ENCODE measurements around the gene OGFOD3. TPM values are rescaled to one million over a fixed set of nuclear protein-coding genes. Genes with fewer than 3 reads are reported as not detected.
A peak's percentile ranks its signal among the peaks of the same experiment; 100 is the strongest.

Gene OGFOD3
- total and polyA plus RNA-seq, 2 donors (not counting 3 experiments of a cell fraction or from before 2014, with no cell fraction given) = 31.7 to 34.8 TPM

GRCh38 chr17:82351713-82352488, 66.5 kb downstream of the OGFOD3 start:
- no peaks in the 10 kb centered on the region for H3K9me1 ChIP-seq (replicated peaks; ENCODE audit: control insufficient read depth, extremely low read depth, insufficient read depth, low read length)
- H3K9me3 ChIP-seq (replicated peaks; ENCODE audit: control insufficient read depth, insufficient read depth, low read length) = no peaks in the 10 kb centered on the region
- no peaks in the 10 kb centered on the region for H3K36me3 ChIP-seq (ENCODE audit: control insufficient read depth in 2 of 2, extremely low read depth in 1 of 2, insufficient read depth in 2 of 2, low read length in 2 of 2)
- no peaks in the 10 kb centered on the region for H4K20me1 ChIP-seq (replicated peaks; ENCODE audit: control insufficient read depth, extremely low read depth, insufficient read depth, low read length)
- peak; percentile 96 for FAIRE-seq
- no peak overlapping the region for H3K27ac ChIP-seq (ENCODE audit: insufficient read depth, low read depth, low read length)
- DNase-seq (ENCODE audit: low read depth, low spot score) = peak; percentile 85
- POLR2A ChIA-PET = interaction anchor here (0.7 kb wide), 1 partner anchor 390 kb away, joined by 4 read pairs; no protein-coding TSS in a partner anchor
- intact Hi-C loops (cut with micrococcal nuclease) = loop anchor here (1.0 to 2.0 kb wide), 5 partner anchors 62 to 423 kb away; no protein-coding TSS in a partner anchor
- BruUV-seq (replicated peaks) = no TSS peak
- H3K4me3 ChIP-seq (replicated peaks in 1 of 3; ENCODE audit: insufficient read depth in 1 of 3, low read depth in 1 of 3, low read length in 3 of 3) = no peak overlapping the region
- H3K27me3 ChIP-seq (ENCODE audit: control insufficient read depth in 2 of 2, insufficient read depth in 2 of 2, low read length in 2 of 2) = no peaks in the 10 kb centered on the region
- CTCF ChIA-PET = interaction anchor here (0.8 to 2.4 kb wide), 9 partner anchors 9 to 430 kb away, joined by 3 to 7 read pairs (median 5); no protein-coding TSS in a partner anchor
- TF ChIP-seq CTCF (IDR thresholded peaks at IDR 0.05; ENCODE audit: extremely low read depth in 1 of 2, insufficient read depth in 1 of 2, low read depth in 1 of 2, low read length in 2 of 2) (peak; percentile 93 to 96), MYC (IDR thresholded peaks at IDR 0.05; ENCODE audit: low read depth, low read length) (no peak)
- H3K4me1 ChIP-seq (ENCODE audit: control insufficient read depth, extremely low read depth, insufficient read depth, low read length) = no peaks in the 10 kb centered on the region
- no peaks in the 10 kb centered on the region for H3K79me2 ChIP-seq (ENCODE audit: control insufficient read depth, insufficient read depth, low read length)
- no peak overlapping the region for H3K4me2 ChIP-seq (ENCODE audit: insufficient read depth, low read length)
- dilution Hi-C loops (cut with MboI; ENCODE audit: extremely low pct_ligation_motif_present, low sequenced_read_pairs) = no loop called here
- no peak overlapping the region for H3K9ac ChIP-seq (replicated peaks; ENCODE audit: extremely low read depth, insufficient read depth, low read length)
- no peak overlapping the region for H2AFZ ChIP-seq (ENCODE audit: low read depth, low read length)

- H3K27me3 ChIP-seq (ENCODE audit: control insufficient read depth in 2 of 2, insufficient read depth in 2 of 2, low read length in 2 of 2) = no peaks in the 10 kb centered on the region
- no peaks in the 10 kb centered on the region for H3K79me2 ChIP-seq (ENCODE audit: control insufficient read depth, insufficient read depth, low read length)
- no peak for FAIRE-seq
- H3K36me3 ChIP-seq (ENCODE audit: control insufficient read depth in 2 of 2, extremely low read depth in 1 of 2, insufficient read depth in 2 of 2, low read length in 2 of 2) = no peaks in the 10 kb centered on the region
- intact Hi-C loops (cut with micrococcal nuclease) = loop anchor here (2.0 kb wide), 1 partner anchor 204 kb away; no protein-coding TSS in a partner anchor
- H3K4me2 ChIP-seq (ENCODE audit: insufficient read depth, low read length) = no peak overlapping the region
- POLR2A ChIA-PET = no interaction called here
- CTCF ChIA-PET = interaction anchor here (0.7 to 2.4 kb wide), 5 partner anchors 13 to 431 kb away, joined by 3 to 6 read pairs (median 4); no protein-coding TSS in a partner anchor
- no peak for DNase-seq (ENCODE audit: low read depth, low spot score)
- no peak overlapping the region for H3K9ac ChIP-seq (replicated peaks; ENCODE audit: extremely low read depth, insufficient read depth, low read length)
- H3K9me1 ChIP-seq (replicated peaks; ENCODE audit: control insufficient read depth, extremely low read depth, insufficient read depth, low read length) = no peaks in the 10 kb centered on the region
- H3K4me1 ChIP-seq (ENCODE audit: control insufficient read depth, extremely low read depth, insufficient read depth, low read length) = no peaks in the 10 kb centered on the region
- no peak overlapping the region for H2AFZ ChIP-seq (ENCODE audit: low read depth, low read length)
- BruUV-seq (replicated peaks) = no TSS peak
- dilution Hi-C loops (cut with MboI; ENCODE audit: extremely low pct_ligation_motif_present, low sequenced_read_pairs) = no loop called here
- H3K9me3 ChIP-seq (replicated peaks; ENCODE audit: control insufficient read depth, insufficient read depth, low read length) = no peaks in the 10 kb centered on the region
- no peak for TF ChIP-seq MAX (IDR thresholded peaks at IDR 0.05; ENCODE audit: insufficient read depth, insufficient read length)
- TF ChIP-seq CTCF (IDR thresholded peaks at IDR 0.05; ENCODE audit: extremely low read depth in 1 of 2, insufficient read depth in 1 of 2, low read depth in 1 of 2, low read length in 2 of 2) = no peak
- TF ChIP-seq JUN (IDR thresholded peaks at IDR 0.05; ENCODE audit: borderline replicate concordance, insufficient read depth, insufficient read length, low read depth) = no peak
- TF ChIP-seq FOS (IDR thresholded peaks at IDR 0.05; ENCODE audit: borderline replicate concordance, insufficient read depth, low read length) = no peak
- no peak for TF ChIP-seq MYC (IDR thresholded peaks at IDR 0.05; ENCODE audit: low read depth, low read length)
- no peaks in the 10 kb centered on the region for H4K20me1 ChIP-seq (replicated peaks; ENCODE audit: control insufficient read depth, extremely low read depth, insufficient read depth, low read length)
- no peak overlapping the region for H3K4me3 ChIP-seq (replicated peaks in 1 of 3; ENCODE audit: insufficient read depth in 1 of 3, low read depth in 1 of 3, low read length in 3 of 3)
- no peak overlapping the region for H3K27ac ChIP-seq (ENCODE audit: insufficient read depth, low read depth, low read length)
These were observed 67.1 kb downstream of the OGFOD3 start for GRCh38 chr17:82351254-82351712.

Measured in endothelial cell of umbilical vein (primary cell).